Activated naive CD4-positive, alpha-beta T cell treated with anti-CD3 and anti-CD28 coated beads, Interleukin-2, amount 10 ng/mL, durations not matched to agents 7 days and 5 days (primary cell): ENCODE results near the gene RNASE13.

Experiments
- CTCF ChIA-PET: fragments of 350-600 bp; sonication (Branson Sonifier 250); formaldehyde crosslinking; loops from one replicate; lab custom pipeline; 2021; ENCODE audit warnings: antibody characterized with exemption; lab: Charles Lee
- DNase-seq: peaks from one replicate; pipeline ENCODE4 v3.0.0-alpha.2; 2020
- H3K27ac Mint-ChIP-seq: one replicate; pipeline ENCODE4 v1.8.0; 2021; ENCODE audit warnings: mild to moderate bottlenecking, moderate library complexity, mixed read lengths
- H3K27me3 Mint-ChIP-seq: one replicate; pipeline ENCODE4 v1.8.0; 2021; ENCODE audit warnings: mild to moderate bottlenecking, mixed read lengths
- H3K36me3 Mint-ChIP-seq: one replicate; pipeline ENCODE4 v1.8.0; 2021; ENCODE audit warnings: mixed read lengths
- H3K4me1 Mint-ChIP-seq: one replicate; pipeline ENCODE4 v1.8.0; 2021; ENCODE audit warnings: mixed read lengths
- H3K4me3 Mint-ChIP-seq: one replicate; pipeline ENCODE4 v1.8.0; 2021; ENCODE audit warnings: mild to moderate bottlenecking, moderate library complexity, mixed read lengths
- H3K9me3 Mint-ChIP-seq: one replicate; pipeline ENCODE4 v1.8.0; 2021; ENCODE audit warnings: mixed read lengths

The RNASE13 gene

DNA sequence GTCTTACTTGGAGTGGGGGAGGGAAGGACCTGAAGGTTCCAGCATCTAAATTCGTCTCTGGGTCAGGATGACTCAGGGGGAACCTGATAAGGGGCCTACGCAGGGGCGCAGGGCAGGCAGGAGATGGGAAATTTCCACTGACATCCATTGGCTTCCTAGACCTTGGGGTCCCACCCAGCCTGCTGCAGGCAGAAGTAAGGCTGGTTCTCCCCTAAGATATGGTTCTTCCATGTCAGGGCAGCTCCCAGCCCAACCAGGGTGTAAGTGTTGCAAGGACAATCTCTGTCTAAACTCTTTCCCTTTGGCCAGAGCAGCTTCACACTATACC is 7.7 kb downstream of the RNASE13 start:
- no peaks in the 10 kb centered on the region for H3K36me3 Mint-ChIP-seq
- DNase-seq = no peak
- H3K4me1 Mint-ChIP-seq = peaks cover 13% of the 10 kb centered on the region
- H3K27me3 Mint-ChIP-seq = peaks cover 66% of the 10 kb centered on the region
- H3K27ac Mint-ChIP-seq = no peak overlapping the region
- H3K9me3 Mint-ChIP-seq = no peaks in the 10 kb centered on the region
- CTCF ChIA-PET = interaction anchor here (1.3 to 1.6 kb wide), 2 partner anchors 9 to 12 kb away, joined by 3 to 5 read pairs; no protein-coding TSS in a partner anchor
- H3K4me3 Mint-ChIP-seq = no peak overlapping the region

DNA sequence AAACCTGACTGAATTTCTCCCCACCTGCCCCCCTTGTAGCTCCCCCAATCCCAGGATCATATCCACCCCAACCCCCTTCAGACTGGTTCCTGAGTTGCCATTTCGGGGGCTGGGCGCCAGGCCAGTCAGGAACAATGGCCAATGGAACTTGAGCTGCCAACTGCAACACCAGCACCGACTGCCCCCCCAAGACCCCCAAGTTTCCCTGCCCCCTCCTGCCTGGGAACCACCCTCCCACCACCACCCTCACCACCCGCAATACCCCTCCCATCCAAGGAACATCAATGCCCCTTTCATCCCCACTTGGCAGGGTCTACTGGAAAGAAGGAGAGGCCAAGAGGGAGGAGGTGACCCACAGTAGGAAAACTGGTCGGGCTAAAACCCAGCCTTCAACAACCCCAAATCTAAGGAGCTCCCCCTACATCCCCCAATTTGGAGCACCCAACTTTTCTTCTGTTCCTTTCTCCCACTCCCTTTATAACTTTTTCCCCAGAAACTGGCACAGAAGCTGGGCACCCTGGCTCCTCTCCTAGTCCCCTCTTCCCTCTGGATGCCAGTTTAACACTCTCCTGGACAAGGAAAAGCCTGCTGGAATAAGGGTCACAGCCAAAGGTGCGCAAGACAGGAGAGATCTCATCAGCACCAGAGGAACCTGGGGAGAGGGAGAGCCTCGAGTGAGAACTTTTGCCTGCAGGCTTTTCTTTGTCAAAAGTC is 8.2 kb downstream of the RNASE13 start:
- Mint-ChIP-seq H3K27me3 (peaks cover 66% of the 10 kb centered on the region), H3K4me1 (peaks cover 13% of the 10 kb centered on the region), H3K27ac (peak overlapping the region; percentile 29), H3K36me3 (no peaks in the 10 kb centered on the region), H3K4me3 (peak overlapping the region; percentile 11), H3K9me3 (no peaks in the 10 kb centered on the region)
- DNase-seq = no peak
- CTCF ChIA-PET = interaction anchor here (0.8 to 1.6 kb wide), 4 partner anchors 10 to 77 kb away, joined by 3 to 5 read pairs (median 4); no protein-coding TSS in a partner anchor

DNA sequence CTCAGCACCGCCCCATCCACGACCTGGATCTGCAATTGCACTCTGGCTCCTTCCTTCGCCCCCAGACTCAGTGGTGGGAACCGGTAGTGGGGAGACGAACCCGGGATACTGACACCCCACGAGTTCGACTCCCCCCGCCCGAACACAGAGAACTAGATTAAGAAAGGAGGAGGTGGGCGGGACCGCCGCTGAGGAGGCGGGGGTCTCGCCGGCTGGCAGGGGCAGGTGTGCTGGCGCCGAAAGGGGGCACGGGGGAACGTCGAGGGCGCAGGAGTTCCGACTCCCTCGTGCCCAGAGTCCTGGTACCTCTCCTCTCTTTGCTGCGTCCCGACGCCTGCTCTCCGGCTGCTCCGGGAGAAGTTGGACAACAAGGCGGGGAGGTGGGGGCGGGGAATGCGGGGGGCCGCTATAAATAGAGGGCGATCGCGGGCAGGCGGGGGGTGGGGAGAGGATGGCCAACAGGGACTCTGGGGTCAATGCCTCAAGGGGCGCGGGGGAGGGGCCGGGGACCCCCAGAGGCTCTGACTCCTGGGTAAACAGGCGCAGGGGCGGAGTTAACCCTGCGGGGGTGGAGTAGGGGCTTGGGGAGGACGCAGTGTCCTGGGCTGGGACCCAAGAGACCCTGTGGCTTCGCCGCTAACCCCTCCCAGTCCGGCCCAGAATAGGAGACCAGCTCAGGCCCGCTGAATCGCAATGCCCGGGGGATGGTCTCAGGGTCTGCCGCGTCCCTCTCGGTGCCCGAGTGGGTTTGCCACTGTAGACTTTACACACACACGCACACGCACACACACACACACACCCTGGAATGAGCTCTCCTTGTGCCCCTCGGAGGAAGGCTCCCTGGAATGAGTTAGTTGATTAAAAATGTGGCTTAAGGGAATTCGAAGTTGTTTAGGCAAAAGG is 9.0 kb downstream of the RNASE13 start:
- Mint-ChIP-seq H3K36me3 (no peaks in the 10 kb centered on the region), H3K27me3 (peaks cover 68% of the 10 kb centered on the region), H3K4me3 (peak overlapping the region; percentile 75), H3K4me1 (peaks cover 13% of the 10 kb centered on the region), H3K9me3 (no peaks in the 10 kb centered on the region), H3K27ac (no peak overlapping the region)
- peak; percentile 27 for DNase-seq
- CTCF ChIA-PET = interaction anchor here (0.8 to 1.6 kb wide), 5 partner anchors 11 to 77 kb away, joined by 3 to 5 read pairs (median 4); no protein-coding TSS in a partner anchor

DNA sequence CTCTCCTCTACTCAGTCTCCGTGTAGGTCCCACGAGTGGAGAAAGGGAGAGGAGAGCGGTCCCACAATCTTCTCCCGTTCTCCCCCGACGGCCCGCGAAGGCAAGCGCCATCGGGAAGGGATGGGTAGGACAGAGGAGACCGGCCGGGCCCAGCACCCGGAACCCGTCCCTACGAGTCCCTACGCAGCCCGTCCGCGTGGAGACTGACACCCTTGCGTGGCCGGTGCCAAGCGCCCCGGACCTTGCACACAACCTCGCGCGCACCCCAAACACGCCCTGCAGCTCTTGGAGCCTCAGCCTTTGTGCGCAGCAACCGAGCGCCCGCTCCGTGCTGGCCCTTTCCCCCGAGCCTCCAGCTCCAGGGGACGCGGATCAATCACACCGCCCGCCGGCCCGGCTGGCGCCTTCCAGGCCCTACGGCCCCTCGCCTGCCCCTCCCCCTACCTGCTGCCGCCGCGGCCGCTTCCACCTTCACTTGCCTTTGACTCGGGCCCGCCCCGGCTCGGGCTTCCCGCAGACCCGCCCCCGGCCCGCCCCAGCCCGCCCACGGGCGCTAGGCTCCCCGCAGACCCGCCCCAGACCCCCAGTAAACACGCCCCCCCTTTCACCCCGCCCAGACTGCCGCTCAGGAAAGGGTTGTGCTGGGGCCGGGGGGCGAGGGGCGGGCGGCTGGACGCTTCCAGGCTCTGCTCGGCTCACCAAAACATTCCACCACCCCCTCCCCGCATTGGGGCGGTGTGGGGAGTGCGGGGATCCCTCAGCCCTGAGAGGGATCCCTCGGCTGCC is 9.8 kb downstream of the RNASE13 start, which contains the start of gene NDRG2:
TSS of gene NDRG2 (minus strand) at position 477 of the 786 bp plus-strand sequence. CDS start 1,746 bp downstream, outside the sequence.
- Mint-ChIP-seq H3K9me3 (no peaks in the 10 kb centered on the region), H3K36me3 (no peaks in the 10 kb centered on the region), H3K4me3 (peak within 1 kb of the TSS; percentile 75), H3K4me1 (peaks cover 13% of the 10 kb centered on the region), H3K27ac (no peak within 1 kb of the TSS), H3K27me3 (peaks cover 62% of the 10 kb centered on the region)
- CTCF ChIA-PET = interaction anchor here (0.6 to 1.4 kb wide), 3 partner anchors 10 to 80 kb away, joined by 3 to 4 read pairs (median 3); no protein-coding TSS in a partner anchor
- peak; percentile 84 for DNase-seq

DNA sequence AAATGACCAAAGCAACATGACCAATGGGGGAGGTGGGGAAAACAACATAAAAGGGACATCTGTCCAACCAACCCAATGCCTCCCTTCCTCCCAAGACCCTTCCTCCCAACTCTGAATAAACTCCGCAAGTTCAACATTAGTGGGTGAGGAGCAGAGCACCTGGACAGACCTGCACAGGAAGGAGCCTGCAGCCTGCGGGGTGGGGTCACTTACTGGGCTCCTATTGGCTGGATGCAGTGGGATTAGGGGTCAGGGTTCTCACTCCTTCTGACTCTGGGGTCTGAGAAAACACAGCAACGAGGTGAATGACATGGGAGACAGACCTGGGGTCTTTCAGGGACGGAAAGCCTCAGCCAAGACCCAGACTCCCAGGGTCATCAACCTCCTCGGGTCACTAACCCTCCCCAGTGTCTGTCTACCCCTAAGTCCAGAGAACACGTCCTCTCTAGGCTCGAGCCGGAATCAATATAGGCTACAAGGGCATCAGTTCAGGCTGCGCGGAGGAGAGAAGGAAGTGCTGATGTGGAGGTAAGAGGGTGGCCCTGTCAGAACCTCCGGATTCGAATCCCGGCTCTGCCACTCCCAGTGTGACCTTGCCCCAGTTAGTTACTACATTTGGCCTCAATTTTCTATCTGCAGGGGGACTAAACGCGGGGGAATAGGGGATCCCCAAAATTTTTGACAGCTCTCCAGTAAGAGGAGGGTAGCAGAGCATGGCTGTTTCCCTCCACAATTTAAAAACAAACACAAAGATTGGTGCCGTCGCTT is 10.6 kb downstream of the RNASE13 start:
- peak; percentile 25 for DNase-seq
- Mint-ChIP-seq H3K36me3 (no peaks in the 10 kb centered on the region), H3K27ac (no peak overlapping the region)

DNA sequence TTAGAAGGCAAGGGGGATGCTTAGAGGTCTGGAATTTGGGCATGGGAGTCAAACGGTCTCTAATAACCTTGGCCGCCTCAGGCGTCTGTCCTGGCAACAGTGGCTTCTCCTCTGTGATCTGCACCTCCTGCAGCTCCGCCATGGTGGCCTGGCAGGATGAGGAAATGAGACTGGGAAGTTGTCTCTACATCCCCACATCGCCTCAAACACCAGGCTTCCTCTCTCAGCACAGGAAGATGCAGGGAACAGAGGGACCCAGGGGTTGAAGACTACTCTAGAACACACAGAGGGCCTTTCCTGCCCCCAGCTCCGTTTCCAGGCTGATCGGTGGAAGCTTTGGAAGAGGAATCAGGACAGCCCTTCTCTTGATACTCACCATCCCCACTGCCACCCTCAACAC is 11.4 kb downstream of the RNASE13 start:
- Mint-ChIP-seq H3K36me3 (no peaks in the 10 kb centered on the region), H3K9me3 (no peaks in the 10 kb centered on the region), H3K27me3 (peaks cover 62% of the 10 kb centered on the region), H3K4me1 (peaks cover 13% of the 10 kb centered on the region), H3K27ac (no peak overlapping the region), H3K4me3 (no peak overlapping the region)
- no peak for DNase-seq
- CTCF ChIA-PET = interaction anchor here (1.4 to 1.7 kb wide), 3 partner anchors 8 to 81 kb away, joined by 3 to 13 read pairs (median 5); no protein-coding TSS in a partner anchor

More for the DNA sequence above, 10.6 kb downstream of the RNASE13 start:
- Mint-ChIP-seq H3K4me3 (peak overlapping the region; percentile 75), H3K27me3 (peaks cover 62% of the 10 kb centered on the region), H3K9me3 (no peaks in the 10 kb centered on the region), H3K4me1 (peaks cover 13% of the 10 kb centered on the region)
- CTCF ChIA-PET = interaction anchor here (0.6 to 1.7 kb wide), 5 partner anchors 9 to 81 kb away, joined by 3 to 13 read pairs (median 4); no protein-coding TSS in a partner anchor

DNA sequence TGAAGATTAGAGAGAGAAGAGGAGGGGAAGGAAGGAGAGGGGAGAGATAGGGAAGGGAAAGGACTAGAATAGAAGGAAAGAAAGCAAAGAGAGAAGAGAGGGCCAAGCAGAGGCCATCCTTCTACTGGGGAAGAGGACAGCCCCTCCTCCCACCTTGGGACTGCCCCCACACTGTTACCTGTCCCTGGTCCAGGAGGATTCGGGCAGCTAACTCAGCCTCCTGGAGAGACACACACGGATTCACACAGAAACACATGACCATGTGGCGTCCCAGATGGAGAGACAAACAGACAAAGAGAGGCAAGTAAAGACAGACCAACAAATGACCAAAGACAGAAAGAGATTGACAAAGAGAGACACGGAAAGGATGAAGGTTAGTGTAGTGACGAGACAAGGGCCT is 11.9 kb downstream of the RNASE13 start:
- H3K4me3 Mint-ChIP-seq = no peak overlapping the region
- CTCF ChIA-PET = interaction anchor here (1.4 to 1.7 kb wide), 2 partner anchors 8 to 17 kb away, joined by 5 to 13 read pairs; no protein-coding TSS in a partner anchor
- DNase-seq = no peak
- no peaks in the 10 kb centered on the region for H3K9me3 Mint-ChIP-seq
- H3K27ac Mint-ChIP-seq = no peak overlapping the region
- H3K4me1 Mint-ChIP-seq = peaks cover 13% of the 10 kb centered on the region
- H3K27me3 Mint-ChIP-seq = peaks cover 62% of the 10 kb centered on the region
- H3K36me3 Mint-ChIP-seq = no peaks in the 10 kb centered on the region

DNA sequence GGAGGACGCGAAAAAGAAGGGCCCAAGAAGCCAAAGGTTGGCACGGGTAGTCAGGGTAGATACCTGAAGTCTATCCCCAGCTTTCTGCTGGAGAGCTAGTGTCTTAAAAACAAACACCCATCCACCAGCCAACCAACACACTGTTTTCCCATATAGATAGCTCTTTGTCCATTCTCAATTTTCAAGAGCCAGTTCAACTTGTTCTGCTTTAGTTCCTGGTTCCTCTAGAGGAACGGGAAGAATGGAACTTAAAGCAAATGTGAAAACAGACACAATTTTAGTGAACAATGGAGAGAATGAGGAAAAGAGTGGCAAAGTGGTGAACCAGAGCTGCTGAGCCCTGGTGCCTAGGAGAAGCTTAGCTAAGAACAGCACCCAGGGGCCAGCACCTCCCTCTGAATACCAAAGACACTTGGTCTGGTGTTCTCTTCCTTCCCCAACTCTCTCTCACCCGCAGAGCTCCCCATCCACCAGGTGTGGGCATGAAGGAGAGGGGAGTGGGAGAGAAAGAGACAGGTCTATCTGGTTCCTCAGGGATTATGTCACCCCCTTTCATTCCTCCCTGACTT is 13.5 kb downstream of the RNASE13 start:
- Mint-ChIP-seq H3K4me1 (peaks cover 13% of the 10 kb centered on the region), H3K27me3 (peaks cover 50% of the 10 kb centered on the region), H3K9me3 (no peaks in the 10 kb centered on the region), H3K4me3 (no peak overlapping the region), H3K27ac (no peak overlapping the region), H3K36me3 (no peaks in the 10 kb centered on the region)
- CTCF ChIA-PET = interaction anchor here (1.5 to 11.3 kb wide), 4 partner anchors 15 to 84 kb away, joined by 6 to 174 read pairs (median 8); partner anchors contain the start of gene RNASE7
- no peak for DNase-seq

DNA sequence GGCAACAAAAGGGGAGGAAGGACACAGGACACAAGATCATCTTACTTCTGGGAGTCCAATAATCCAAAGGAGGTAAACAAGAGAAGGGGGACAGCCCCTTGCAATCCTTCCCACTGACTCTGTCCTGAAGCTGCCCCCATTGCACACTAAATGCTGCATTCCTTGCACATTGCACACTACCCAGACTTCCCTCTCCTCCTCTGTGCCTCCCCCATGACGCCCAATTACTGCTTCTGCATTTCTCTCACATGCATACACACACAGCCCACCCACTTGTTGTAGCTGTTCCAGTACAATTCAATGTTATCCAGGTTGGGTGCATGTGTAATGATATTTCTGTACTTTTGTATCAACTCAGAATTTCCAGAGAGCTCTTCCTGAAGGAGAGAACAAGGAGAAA is 15.2 kb downstream of the RNASE13 start:
- H3K4me1 Mint-ChIP-seq = peaks cover 13% of the 10 kb centered on the region
- CTCF ChIA-PET = interaction anchor here (1.0 to 11.3 kb wide), 3 partner anchors 22 to 87 kb away, joined by 3 to 208 read pairs (median 174); partner anchors contain the start of genes RNASE7 and TMEM253
- no peak for DNase-seq
- no peaks in the 10 kb centered on the region for H3K36me3 Mint-ChIP-seq
- no peak overlapping the region for H3K4me3 Mint-ChIP-seq
- no peak overlapping the region for H3K27ac Mint-ChIP-seq
- no peaks in the 10 kb centered on the region for H3K9me3 Mint-ChIP-seq
- H3K27me3 Mint-ChIP-seq = peaks cover 39% of the 10 kb centered on the region

DNA sequence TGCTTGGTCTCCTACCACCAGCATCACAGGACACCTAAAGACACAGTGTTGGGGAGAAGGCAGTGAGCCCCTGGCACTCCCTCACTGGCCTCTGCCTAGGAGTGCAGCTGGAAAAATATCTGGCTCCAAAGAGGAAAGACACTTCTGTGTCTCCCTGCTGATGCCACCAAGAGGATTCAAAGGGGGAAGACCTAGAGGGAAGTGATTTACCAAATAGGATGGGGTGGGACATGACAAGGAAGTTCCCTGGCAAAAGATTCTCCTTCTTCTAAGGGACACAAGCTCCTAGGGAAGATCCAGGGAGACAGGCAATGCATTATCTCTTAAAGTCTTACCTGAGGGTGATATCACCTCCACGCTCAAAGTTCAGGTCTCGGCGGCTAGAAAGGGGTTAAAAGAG is 15.8 kb downstream of the RNASE13 start:
- CTCF ChIA-PET = interaction anchor here (1.0 to 11.3 kb wide), 6 partner anchors 15 to 87 kb away, joined by 3 to 208 read pairs (median 84); partner anchors contain the start of genes RNASE13, RNASE7, TMEM253 and TPPP2
- Mint-ChIP-seq H3K4me1 (peaks cover 7% of the 10 kb centered on the region), H3K27ac (no peak overlapping the region), H3K4me3 (no peak overlapping the region), H3K9me3 (no peaks in the 10 kb centered on the region), H3K36me3 (no peaks in the 10 kb centered on the region), H3K27me3 (peaks cover 39% of the 10 kb centered on the region)
- DNase-seq = no peak

DNA sequence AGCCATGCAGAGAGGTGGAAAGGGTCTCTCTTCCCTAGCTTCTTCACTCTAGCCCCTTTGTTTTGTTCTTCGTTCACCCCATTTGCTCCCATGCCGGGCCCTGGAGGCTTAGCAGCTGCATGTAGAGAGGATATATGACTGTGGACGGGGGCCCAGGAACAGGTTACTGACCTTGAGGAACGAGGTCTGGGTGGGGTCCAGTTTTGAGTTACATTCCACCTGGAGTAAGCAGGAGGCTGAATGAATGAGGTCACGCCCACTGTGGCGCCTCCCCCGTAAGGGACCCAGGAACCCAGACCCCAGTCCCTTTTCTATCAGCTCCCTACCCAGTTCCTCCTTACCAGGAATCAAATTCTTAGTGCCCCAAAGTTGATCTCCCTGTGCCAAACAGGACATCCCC is 16.3 kb downstream of the RNASE13 start:
- Mint-ChIP-seq H3K4me3 (no peak overlapping the region), H3K36me3 (no peaks in the 10 kb centered on the region), H3K4me1 (peaks cover 3% of the 10 kb centered on the region), H3K9me3 (no peaks in the 10 kb centered on the region), H3K27ac (no peak overlapping the region), H3K27me3 (peaks cover 38% of the 10 kb centered on the region)
- CTCF ChIA-PET = interaction anchor here (1.4 to 11.3 kb wide), 6 partner anchors 16 to 88 kb away, joined by 3 to 208 read pairs (median 84); partner anchors contain the start of genes RNASE13, RNASE7, TMEM253 and TPPP2
- no peak for DNase-seq

DNA sequence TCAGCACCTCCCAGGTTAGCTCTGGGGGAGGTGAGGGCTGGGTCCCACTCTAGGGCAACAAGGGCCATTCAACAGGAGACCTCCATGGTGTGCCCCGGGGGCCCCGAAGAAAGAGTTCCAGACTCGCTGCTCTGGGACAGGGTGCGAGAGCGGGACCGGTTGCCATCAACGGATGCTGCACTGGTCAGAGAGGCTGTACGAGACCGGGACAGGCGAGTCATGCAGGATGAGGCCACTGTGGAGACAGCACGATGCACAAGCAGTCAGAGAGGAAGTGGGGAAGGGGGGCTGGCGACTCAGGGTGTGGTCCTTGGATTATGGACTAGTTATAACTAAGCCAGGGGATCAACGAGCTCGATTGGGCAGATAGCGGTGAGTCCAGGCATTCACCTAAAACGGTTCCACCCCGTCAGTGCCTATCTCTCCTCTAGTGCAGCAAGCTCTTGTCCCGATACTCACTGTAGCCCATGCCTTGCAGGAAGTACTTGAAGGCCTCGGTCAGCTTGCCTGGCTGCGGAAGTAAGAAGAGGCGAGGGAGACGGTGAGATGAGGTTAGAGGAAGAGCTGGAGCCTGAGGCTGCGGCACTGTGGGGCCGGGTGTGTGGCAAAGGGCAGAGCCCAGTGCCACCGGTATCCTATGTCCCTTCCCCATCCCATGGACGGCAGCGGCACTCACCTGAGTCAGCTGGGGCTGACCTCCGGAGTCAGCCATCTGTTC is 16.9 kb downstream of the RNASE13 start:
- peaks cover 38% of the 10 kb centered on the region for H3K27me3 Mint-ChIP-seq
- H3K9me3 Mint-ChIP-seq = no peaks in the 10 kb centered on the region
- H3K4me1 Mint-ChIP-seq = no peaks in the 10 kb centered on the region
- CTCF ChIA-PET = interaction anchor here (1.2 to 11.3 kb wide), 7 partner anchors 13 to 88 kb away, joined by 3 to 208 read pairs (median 67); partner anchors contain the start of genes RNASE13, RNASE7, TMEM253 and TPPP2
- no peak overlapping the region for H3K27ac Mint-ChIP-seq
- DNase-seq = no peak
- no peak overlapping the region for H3K4me3 Mint-ChIP-seq
- H3K36me3 Mint-ChIP-seq = no peaks in the 10 kb centered on the region
